Skin epidermis (tissue), 12 donors: ENCODE data around the gene LRMDA.

ENCODE experiments used
- H3K27ac ChIP-seq, 21 experiments: fragments of 200-600 bp; sonication (generic) in 11 of 21; one replicate each; pipeline ENCODE4 v1.5.0; 2020; ENCODE audit warnings: mild to moderate bottlenecking in 3 of 21, inconsistent platforms in 2 of 21, moderate library complexity in 2 of 21
- H3K4me3 ChIP-seq, 7 experiments: fragments of 200-600 bp; sonication (generic) in 2 of 7; one replicate each; pipeline ENCODE4 v1.5.0; 2020; ENCODE audit warnings: inconsistent platforms in 2 of 7, mild to moderate bottlenecking in 2 of 7, moderate library complexity in 1 of 7

LRMDA gene

GRCh38 chr10:75926763-75927162 is 495.3 kb downstream of the LRMDA start:
- no peak overlapping the region for H3K27ac ChIP-seq
- no peak overlapping the region for H3K4me3 ChIP-seq

DNA sequence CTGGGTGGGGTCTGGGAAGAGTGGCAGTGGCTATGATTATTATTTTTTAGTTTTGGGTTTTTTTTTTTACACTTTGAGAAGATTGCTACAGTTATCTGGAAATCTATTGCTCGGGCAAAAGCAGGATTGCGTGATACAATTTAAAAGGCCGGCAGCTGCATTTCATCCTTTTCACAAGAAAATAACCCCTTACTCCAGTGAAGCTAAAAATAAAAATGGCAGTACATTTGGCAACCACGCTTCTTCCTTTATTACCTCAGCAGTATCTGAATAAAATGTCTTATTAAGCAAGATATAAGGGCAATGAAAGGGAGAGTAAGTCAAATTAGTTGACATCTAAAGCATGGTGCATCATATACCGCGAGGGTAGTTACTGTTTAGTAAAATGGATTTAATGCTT is 496.8 kb downstream of the LRMDA start:
- Histone ChIP-seq H3K4me3 (no peak overlapping the region), H3K27ac (no peak overlapping the region)

GRCh38 chr10:75929630-75930161 is 498.3 kb downstream of the LRMDA start:
- Histone ChIP-seq H3K27ac (no peak overlapping the region), H3K4me3 (no peak overlapping the region)

GRCh38 chr10:75932921-75933320 is 501.5 kb downstream of the LRMDA start:
- Histone ChIP-seq H3K27ac (no peak overlapping the region), H3K4me3 (no peak overlapping the region)

GRCh38 chr10:75935240-75935639 is 503.8 kb downstream of the LRMDA start:
- Histone ChIP-seq H3K4me3 (no peak overlapping the region), H3K27ac (no peak overlapping the region)

DNA sequence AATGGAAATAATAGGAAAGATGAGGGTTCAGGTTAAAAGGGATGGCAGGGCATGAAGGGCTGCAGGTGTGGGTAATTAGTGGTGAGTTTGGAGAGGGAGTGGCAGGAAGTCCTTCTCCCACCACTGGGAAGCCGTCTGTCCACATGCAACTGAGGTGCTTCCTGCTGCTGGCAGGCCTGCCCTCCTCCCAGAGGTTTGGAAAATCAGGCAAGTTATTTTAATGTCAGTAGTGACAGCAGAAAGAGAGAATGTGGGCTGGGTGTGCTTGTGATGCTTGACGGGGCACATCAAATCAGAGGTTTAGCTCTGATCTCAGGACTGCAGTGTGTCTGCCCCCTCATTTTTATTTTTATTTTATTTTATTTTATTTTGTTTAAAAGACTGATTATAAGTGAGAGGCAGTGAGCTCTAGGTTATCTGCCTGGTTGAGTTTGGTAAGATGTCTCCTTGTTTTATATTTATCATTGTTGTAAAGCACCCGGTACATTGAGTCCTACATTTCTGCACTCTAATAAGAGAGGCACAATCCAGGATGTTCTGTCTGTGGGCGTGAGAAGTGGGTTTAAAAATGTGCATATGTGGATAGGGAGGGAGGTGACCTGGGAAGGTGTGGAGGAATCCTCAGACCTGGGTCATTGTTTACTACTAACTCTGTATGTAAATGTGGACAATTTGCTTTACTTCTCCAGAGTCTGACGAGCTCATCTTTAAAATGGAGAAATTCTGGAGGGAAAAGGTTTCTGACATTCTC is 504.4 kb downstream of the LRMDA start:
- Histone ChIP-seq H3K27ac (no peak overlapping the region), H3K4me3 (no peak overlapping the region)

DNA sequence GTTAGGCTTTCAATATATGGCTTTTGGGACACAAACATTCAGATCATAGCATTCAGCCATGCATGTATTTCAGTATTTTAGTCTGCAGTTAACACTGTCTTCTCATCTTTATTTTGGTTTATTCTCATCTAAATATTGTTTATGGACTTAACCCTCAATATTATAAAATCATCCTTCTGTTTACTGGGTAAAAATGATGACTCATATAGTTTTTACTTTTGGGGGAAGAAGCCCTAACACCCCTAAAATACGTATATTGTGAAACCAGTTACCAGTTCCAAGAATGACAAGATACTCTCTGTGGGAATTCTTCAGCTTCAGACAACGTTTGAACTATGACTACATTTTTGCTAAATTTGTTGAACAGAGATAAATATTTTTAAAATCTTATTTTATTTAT is 505.4 kb downstream of the LRMDA start:
- no peak overlapping the region for H3K27ac ChIP-seq
- H3K4me3 ChIP-seq: no peak overlapping the region

- no peak overlapping the region for H3K4me3 ChIP-seq
- no peak overlapping the region for H3K27ac ChIP-seq
These were observed 506.4 kb downstream of the LRMDA start for GRCh38 chr10:75937823-75938222.

DNA sequence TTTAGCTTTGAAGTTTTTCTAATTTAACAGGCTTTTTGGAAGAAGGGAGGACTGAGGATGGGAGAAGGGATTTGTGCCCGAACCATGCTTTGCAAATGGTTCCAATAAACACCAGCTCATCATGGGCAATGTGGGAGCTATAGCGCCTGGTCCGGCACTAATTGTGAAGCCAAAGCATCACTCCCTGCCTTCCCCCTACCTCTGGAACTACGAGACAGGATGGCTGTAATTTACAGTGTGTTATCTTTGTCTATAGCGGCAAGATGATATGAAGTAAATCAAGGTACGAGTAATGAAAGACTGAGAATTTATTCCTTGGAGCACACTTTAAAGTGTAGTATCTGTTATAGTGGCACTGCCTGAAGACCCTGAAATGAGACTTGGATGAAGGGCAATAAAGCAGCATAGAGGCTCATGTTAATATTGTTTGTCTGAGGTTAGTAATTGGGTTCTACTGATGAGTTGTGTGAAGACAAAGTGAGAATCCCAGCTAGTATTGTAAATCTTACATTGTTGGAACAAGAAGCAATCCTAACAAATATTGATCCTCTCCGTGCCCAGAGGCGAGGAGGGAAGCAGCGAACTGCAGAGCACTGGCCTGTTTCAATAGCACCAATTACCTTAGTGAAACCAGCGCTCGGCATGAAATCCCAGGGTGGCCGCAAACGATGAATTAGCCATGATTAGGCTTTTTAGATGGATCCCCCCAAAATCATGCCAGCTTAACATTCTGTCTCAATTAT is 507.1 kb downstream of the LRMDA start:
- H3K4me3 ChIP-seq: no peak overlapping the region
- H3K27ac ChIP-seq: no peak overlapping the region

DNA sequence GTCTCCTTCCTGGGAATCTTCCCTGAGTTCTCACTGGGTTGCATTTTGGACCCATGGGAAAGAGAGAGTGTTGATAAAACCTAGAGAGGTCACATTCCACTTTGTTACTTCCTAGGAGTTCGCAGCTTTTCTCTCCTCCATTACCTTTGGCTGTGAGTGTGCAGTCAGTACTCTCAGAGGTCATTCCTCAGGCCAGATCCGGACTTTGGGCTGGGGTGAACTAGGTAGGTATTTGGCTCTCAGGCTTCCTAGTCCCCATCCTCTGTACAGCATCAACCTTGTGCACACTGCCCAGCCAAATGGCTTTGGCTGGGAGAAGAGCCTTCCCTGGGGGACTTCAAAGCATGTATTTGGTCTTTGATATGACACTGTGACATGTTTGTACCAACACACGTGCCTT is 508.1 kb downstream of the LRMDA start:
- H3K27ac ChIP-seq: no peak overlapping the region
- no peak overlapping the region for H3K4me3 ChIP-seq

DNA sequence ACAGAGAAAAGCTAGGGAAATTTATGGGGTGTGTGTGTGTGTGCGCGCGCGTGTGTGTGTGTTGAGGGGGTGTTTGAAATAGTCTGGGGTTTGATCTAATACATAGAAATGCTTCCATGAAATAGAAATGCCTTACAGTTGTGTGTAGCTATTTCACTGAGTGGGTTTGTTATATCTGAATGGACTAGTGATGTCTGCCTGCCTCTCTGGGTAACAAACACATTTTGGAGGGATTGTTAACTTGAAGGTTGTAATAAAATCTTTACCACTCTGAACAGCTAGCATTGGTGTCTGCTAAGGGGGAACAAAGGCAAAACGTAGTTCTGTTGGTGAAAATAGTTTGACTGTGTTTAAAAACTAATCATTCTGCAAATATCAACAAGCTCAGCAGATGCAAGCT is 509.3 kb downstream of the LRMDA start:
- H3K4me3 ChIP-seq: no peak overlapping the region

GRCh38 chr10:75941223-75941801 is 509.9 kb downstream of the LRMDA start:
- Histone ChIP-seq H3K4me3 (no peak overlapping the region), H3K27ac (no peak overlapping the region)

More for the DNA sequence above, 509.3 kb downstream of the LRMDA start:
- H3K27ac ChIP-seq: no peak overlapping the region

GRCh38 chr10:75944061-75944460 is 512.6 kb downstream of the LRMDA start:
- H3K4me3 ChIP-seq: no peak overlapping the region

DNA sequence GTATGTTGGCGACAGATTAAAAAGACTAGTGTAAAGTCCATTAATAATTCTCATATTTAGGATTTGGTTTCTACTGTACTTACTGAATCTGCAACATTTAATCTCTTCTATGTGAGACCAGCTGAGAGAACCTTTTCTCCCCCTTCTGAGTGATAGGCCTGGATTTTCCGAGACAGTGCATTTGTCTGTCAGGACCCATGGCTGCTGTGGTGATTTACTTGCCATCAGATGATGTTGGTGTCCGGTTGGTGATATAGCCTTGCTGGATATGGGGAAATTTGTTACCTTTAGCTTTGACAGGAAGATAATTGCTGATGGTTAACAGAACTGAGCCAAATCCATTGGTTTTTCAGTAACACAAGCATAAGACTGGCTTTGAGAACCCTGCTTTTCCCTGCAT is 517.2 kb downstream of the LRMDA start:
- Histone ChIP-seq H3K4me3 (no peak overlapping the region), H3K27ac (no peak overlapping the region)

More at GRCh38 chr10:75944061-75944460, 512.6 kb downstream of the LRMDA start:
- no peak overlapping the region for H3K27ac ChIP-seq

DNA sequence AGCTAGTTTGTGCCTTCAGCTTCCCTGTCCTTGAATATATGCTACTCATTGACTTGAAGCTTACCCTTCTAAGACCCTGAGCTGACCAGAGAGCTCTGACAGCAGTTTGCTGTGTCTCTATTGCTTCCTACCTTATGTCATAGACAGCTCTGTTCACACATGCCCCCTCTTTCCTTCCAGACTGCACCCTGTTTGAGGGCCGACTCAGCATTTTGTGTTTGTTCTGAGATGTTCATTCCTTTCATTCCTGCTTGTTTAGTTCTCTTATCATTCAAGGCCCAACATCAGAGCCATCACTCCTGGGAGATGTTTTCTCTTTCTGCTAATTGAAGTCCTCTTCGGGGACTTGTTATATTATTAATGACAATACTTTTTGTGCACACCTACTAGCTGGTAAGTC is 518.9 kb downstream of the LRMDA start:
- H3K4me3 ChIP-seq: no peak overlapping the region

DNA sequence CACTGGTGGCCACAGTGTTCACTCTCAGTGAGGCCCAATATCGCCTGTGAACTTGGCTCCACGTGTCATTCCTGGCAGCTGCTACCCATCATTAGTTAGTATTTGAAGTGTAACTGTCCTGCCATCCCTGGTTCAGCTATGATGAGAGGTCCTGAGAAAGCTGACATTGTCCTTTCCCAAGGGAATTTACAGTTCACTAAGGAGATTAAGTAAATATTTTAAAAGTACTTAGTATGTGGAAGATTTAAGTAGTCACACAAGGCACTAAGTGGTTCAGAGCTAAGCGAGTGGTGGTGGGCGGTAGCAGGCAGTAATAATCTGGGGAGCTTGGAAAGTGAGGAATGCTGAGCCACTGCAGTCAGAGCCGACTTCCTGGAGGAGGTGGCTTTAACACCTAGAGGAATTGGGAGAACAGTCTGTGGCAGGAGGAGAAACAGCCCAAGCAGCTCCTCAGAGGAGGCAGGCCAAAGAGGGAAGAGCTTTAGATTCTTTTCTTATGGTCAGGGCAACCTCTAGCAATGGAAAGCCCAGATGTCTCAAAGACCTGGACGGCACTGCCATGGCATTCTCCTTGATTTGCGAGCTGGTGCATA is 519.7 kb downstream of the LRMDA start:
- no peak overlapping the region for H3K27ac ChIP-seq
- no peak overlapping the region for H3K4me3 ChIP-seq

More for the DNA sequence above, 518.9 kb downstream of the LRMDA start:
- H3K27ac ChIP-seq: no peak overlapping the region

- no peak overlapping the region for H3K4me3 ChIP-seq
- no peak overlapping the region for H3K27ac ChIP-seq
These were observed 520.2 kb downstream of the LRMDA start for GRCh38 chr10:75951627-75952026.

GRCh38 chr10:75952093-75952492 is 520.7 kb downstream of the LRMDA start:
- Histone ChIP-seq H3K4me3 (no peak overlapping the region), H3K27ac (no peak overlapping the region)

DNA sequence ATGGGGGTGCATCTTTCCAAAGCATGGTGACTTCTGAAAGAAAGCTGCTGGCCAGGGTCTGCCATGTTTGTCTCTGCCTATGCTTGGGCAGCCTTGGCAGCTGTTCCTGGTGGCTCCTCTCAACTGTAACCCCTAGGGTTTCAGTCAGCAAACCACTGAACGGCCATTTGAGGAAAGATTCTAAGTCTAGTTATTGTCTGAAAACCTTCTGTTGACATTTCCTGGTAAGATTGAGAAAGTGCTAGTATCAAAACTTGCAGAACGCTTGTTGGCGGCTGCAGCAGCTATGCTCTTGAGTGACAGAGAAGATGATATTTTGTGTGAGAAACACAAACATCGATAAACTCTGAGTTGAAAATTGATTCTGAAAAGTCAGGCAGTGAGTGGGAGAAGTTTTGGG is 523.1 kb downstream of the LRMDA start:
- H3K4me3 ChIP-seq: no peak overlapping the region
- H3K27ac ChIP-seq: no peak overlapping the region

DNA sequence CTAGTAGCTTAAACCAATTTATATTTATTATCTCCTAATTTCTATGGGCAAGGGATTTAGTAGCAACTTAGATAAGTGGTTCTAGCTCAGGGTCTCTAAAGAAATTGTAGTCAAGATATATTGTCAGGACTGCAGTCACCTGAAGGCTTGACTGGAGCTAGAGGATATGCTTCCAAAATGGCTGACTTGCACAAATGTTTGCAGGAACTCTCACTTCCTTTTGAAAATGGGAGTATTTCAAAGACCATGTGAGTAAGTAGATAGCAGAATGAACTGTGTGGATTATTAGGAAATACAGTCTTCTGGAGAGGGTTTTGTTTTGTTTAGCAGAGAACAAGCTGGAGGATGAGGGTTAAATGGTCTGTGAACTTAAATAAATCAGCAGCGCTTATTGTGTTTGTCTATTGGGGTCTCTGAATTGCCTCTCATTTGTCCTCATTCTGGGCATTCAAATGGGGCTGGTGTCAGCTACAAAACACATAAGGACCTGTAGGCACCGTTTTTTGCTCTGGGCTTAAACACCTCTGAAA is 524.6 kb downstream of the LRMDA start:
- H3K27ac ChIP-seq: no peak overlapping the region
- H3K4me3 ChIP-seq: no peak overlapping the region
